HTERT RPE-1 (cell line): ENCODE data around the gene FBXW5.

ENCODE experiments used
- in situ Hi-C: fragments of 300-500 bp; cut with MboI; formaldehyde crosslinking; loops from 4 replicates; pipeline ENCODE4 v1.14.3; 2020; ENCODE audit warnings: low sequenced_read_pairs

Gene FBXW5

GRCh38 chr9:136944519-136945332, at the start of gene FBXW5, which contains the start of gene C8G:
FBXW5 (minus strand) TSS chr9:136944738; CDS start chr9:136944083, 655 bp downstream.
C8G (plus strand) TSS chr9:136945243; CDS start chr9:136945321, 78 bp downstream.
- in situ Hi-C loops = no loop called here

- in situ Hi-C loops = no loop called here
Observed at GRCh38 chr9:136992819-136993369, 48.4 kb upstream of the FBXW5 start.

GRCh38 chr9:136991993-136992818, 47.7 kb upstream of the FBXW5 start, which contains the start of gene PAXX:
PAXX (plus strand) TSS chr9:136992422; CDS start chr9:136992444, 22 bp downstream.
- in situ Hi-C loops = no loop called here

- in situ Hi-C loops = no loop called here
Observed at GRCh38 chr9:136990242-136990911, 45.8 kb upstream of the FBXW5 start.

- in situ Hi-C loops = no loop called here
Observed at GRCh38 chr9:136988872-136989271, 44.3 kb upstream of the FBXW5 start.

- in situ Hi-C loops = no loop called here
Observed at GRCh38 chr9:136985853-136986252, 41.3 kb upstream of the FBXW5 start.

- in situ Hi-C loops = no loop called here
Observed at GRCh38 chr9:136985027-136985602, 40.6 kb upstream of the FBXW5 start.

- in situ Hi-C loops = no loop called here
Observed at GRCh38 chr9:136984464-136985026, 40.0 kb upstream of the FBXW5 start.

GRCh38 chr9:136983656-136984314, 39.2 kb upstream of the FBXW5 start:
- in situ Hi-C loops = no loop called here

GRCh38 chr9:136983167-136983566, 38.6 kb upstream of the FBXW5 start:
- in situ Hi-C loops = no loop called here

- in situ Hi-C loops = no loop called here
Observed at GRCh38 chr9:136982232-136983051, 37.9 kb upstream of the FBXW5 start, which contains the start of gene LCNL1. LCNL1 (plus strand) TSS chr9:136982993; CDS start chr9:136983587, 594 bp downstream.

GRCh38 chr9:136981588-136982231, 37.2 kb upstream of the FBXW5 start:
- in situ Hi-C loops = no loop called here

- in situ Hi-C loops = no loop called here
Observed at GRCh38 chr9:136980669-136981478, 36.3 kb upstream of the FBXW5 start.

GRCh38 chr9:136979769-136980587, 35.4 kb upstream of the FBXW5 start:
- in situ Hi-C loops = no loop called here

GRCh38 chr9:136978865-136979544, 34.5 kb upstream of the FBXW5 start:
- in situ Hi-C loops = no loop called here
